Naive thymus-derived CD4-positive, alpha-beta T cell (primary cell): ENCODE data around the gene SRCAP. TPM values are rescaled to one million over a fixed set of nuclear protein-coding genes. Genes with fewer than 3 reads are reported as not detected.
A peak's percentile ranks its signal among the peaks of the same experiment; 100 is the strongest.

Source experiments
- ATAC-seq: fragments of 150-1000 bp; cut with Tn5 transposase; 2 replicates; pipeline ENCODE4 v1.10.0; 2021; ENCODE audit warnings: mild to moderate bottlenecking, moderate library complexity
- CTCF ChIA-PET: fragments of 350-600 bp; sonication (Branson Sonifier 250); formaldehyde crosslinking; loops from one replicate; lab custom pipeline; 2021; ENCODE audit warnings: antibody characterized with exemption; lab: Charles Lee
- POLR2A ChIA-PET: fragments of 350-600 bp; sonication (Branson Sonifier 250); formaldehyde crosslinking; loops from one replicate; lab custom pipeline; 2021; ENCODE audit warnings: antibody characterized with exemption, inconsistent platforms; lab: Charles Lee
- DNase-seq, 9 donors: peaks; one replicate each; pipeline versions ENCODE4 v3.0.0 to v3.0.0-alpha.2; 2020 to 2022; ENCODE audit warnings: mixed read lengths in 1 of 9
- H3K27ac ChIP-seq: one replicate; pipeline ENCODE4 v1.7.0; 2013; ENCODE audit warnings: mild to moderate bottlenecking, low read depth, low read length, moderate library complexity
- H3K27me3 ChIP-seq, 2 donors: one replicate each; pipeline ENCODE4 v1.7.0; 2013; ENCODE audit warnings: low read length in 2 of 2, mild to moderate bottlenecking in 2 of 2, moderate library complexity in 2 of 2; ENCODE audit not compliant: control insufficient read depth in 2 of 2, insufficient read depth in 2 of 2
- H3K36me3 ChIP-seq, 3 experiments: 1 replicate in 2 of 3; 2 replicates in 1 of 3; pipeline ENCODE4 v1.7.0; 2013; ENCODE audit warnings: low read length in 3 of 3, mild to moderate bottlenecking in 3 of 3, moderate library complexity in 1 of 3; ENCODE audit not compliant: insufficient read depth in 3 of 3, control insufficient read depth in 2 of 3
- H3K4me1 ChIP-seq, 2 donors: one replicate each; pipeline ENCODE4 v1.7.0; 2013; ENCODE audit warnings: low read length in 2 of 2, mild to moderate bottlenecking in 2 of 2, moderate library complexity in 1 of 2; ENCODE audit not compliant: control insufficient read depth in 2 of 2, insufficient read depth in 2 of 2
- H3K4me3 ChIP-seq: 2 replicates; pipeline ENCODE4 v1.7.0; 2013; ENCODE audit warnings: mild to moderate bottlenecking, low read length
- H3K9me3 ChIP-seq, 3 experiments: 1 replicate in 2 of 3; 2 replicates in 1 of 3; pipeline ENCODE4 v1.7.0; 2013; ENCODE audit warnings: low read length in 3 of 3; ENCODE audit not compliant: control insufficient read depth in 2 of 3
- H3K27ac Mint-ChIP-seq, 9 donors: one replicate each; pipeline ENCODE4 v1.8.0; 2020 to 2022; ENCODE audit warnings: mixed read lengths in 9 of 9, mild to moderate bottlenecking in 8 of 9, moderate library complexity in 5 of 9, inconsistent platforms in 2 of 9
- H3K27me3 Mint-ChIP-seq, 5 donors: one replicate each; pipeline ENCODE4 v1.8.0; 2021 to 2022; ENCODE audit warnings: mixed read lengths in 5 of 5, mild to moderate bottlenecking in 1 of 5
- H3K36me3 Mint-ChIP-seq, 5 donors: one replicate each; pipeline ENCODE4 v1.8.0; 2020 to 2022; ENCODE audit warnings: mixed read lengths in 5 of 5, mild to moderate bottlenecking in 3 of 5, inconsistent platforms in 1 of 5
- H3K4me1 Mint-ChIP-seq, 7 donors: one replicate each; pipeline ENCODE4 v1.8.0; 2020 to 2022; ENCODE audit warnings: mixed read lengths in 7 of 7, mild to moderate bottlenecking in 3 of 7, inconsistent platforms in 1 of 7
- H3K4me3 Mint-ChIP-seq, 10 donors: one replicate each; pipeline ENCODE4 v1.8.0; 2020 to 2022; ENCODE audit warnings: mild to moderate bottlenecking in 10 of 10, mixed read lengths in 10 of 10, moderate library complexity in 6 of 10, inconsistent platforms in 2 of 10
- H3K9me3 Mint-ChIP-seq, 11 donors: one replicate each; pipeline ENCODE4 v1.8.0; 2020 to 2022; ENCODE audit warnings: mixed read lengths in 11 of 11, mild to moderate bottlenecking in 4 of 11, inconsistent platforms in 1 of 11, moderate library complexity in 1 of 11
- intact Hi-C, 2 donors: fragments of 100-400 bp; cut with micrococcal nuclease; formaldehyde crosslinking; loops; one replicate each; pipeline ENCODE4 v1.15.1; 2023
- polyA plus RNA-seq, 2 donors: library from polyadenylated mRNA; unstranded; fragments of 300-500 nt; fragmentation: Illumina TruSeq; gene quantifications; one replicate each; pipeline ENCODE4 v1.2.3, GENCODE V29; 2021
- total RNA-seq, 6 experiments: library from RNA in 5 of 6; stranded (reverse) in 5 of 6; gene quantifications; 1 replicate in 5 of 6; 2 replicates in 1 of 6; pipeline ENCODE4 v1.2.3 and lab custom pipeline; 2021 to 2026

SRCAP gene
- total and polyA plus RNA-seq, 7 experiments from 2014 or later, result 11.8 to 111 (median 86.7) TPM

DNA sequence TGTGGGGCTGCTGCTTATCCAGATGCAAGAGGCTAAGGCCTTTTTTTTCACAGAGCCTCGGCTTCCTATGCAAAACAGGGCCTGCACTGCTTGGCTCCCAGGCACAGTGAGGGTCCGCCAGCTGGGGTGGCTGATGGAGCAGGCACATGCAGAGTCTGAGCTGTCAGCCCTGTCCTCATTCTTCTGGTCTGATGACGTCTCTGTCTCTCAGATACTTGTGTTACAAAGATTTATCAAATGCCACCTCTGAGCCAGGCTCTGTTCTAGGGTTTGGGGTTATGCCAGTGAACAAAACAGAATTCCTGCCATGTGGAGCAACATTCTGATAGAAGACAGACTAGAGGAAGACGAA, 67.9 kb downstream of the SRCAP start:
- no peaks in the 10 kb centered on the region for H3K27me3 ChIP-seq
- H3K4me1 ChIP-seq, result peaks cover 11 to 32% of the 10 kb centered on the region in 2 donors
- H3K4me1 Mint-ChIP-seq, result peaks cover 12 to 33% (median 19%) of the 10 kb centered on the region in 7 donors
- ChIA-PET CTCF (no interaction called here), POLR2A (interaction anchor here (0.9 to 1.3 kb wide), 2 partner anchors 14 to 43 kb away, joined by 4 read pairs; no protein-coding TSS in a partner anchor)
- DNase-seq, result no peak
- peaks cover 3 to 44% (median 18%) of the 10 kb centered on the region in 5 donors for H3K36me3 Mint-ChIP-seq
- H3K36me3 ChIP-seq, result peaks cover 29 to 97% (median 49%) of the 10 kb centered on the region in 3 experiments
- ATAC-seq, result no peak
- H3K27ac Mint-ChIP-seq, result peak overlapping the region in 1 of 9 donors; percentile 12
- H3K9me3 Mint-ChIP-seq, result no peaks in the 10 kb centered on the region
- no peak overlapping the region for H3K4me3 Mint-ChIP-seq
- no peaks in the 10 kb centered on the region for H3K9me3 ChIP-seq
- no peaks in the 10 kb centered on the region for H3K27me3 Mint-ChIP-seq
- H3K27ac ChIP-seq, result no peak overlapping the region
- intact Hi-C loops, result no loop called here
- no peak overlapping the region for H3K4me3 ChIP-seq

DNA sequence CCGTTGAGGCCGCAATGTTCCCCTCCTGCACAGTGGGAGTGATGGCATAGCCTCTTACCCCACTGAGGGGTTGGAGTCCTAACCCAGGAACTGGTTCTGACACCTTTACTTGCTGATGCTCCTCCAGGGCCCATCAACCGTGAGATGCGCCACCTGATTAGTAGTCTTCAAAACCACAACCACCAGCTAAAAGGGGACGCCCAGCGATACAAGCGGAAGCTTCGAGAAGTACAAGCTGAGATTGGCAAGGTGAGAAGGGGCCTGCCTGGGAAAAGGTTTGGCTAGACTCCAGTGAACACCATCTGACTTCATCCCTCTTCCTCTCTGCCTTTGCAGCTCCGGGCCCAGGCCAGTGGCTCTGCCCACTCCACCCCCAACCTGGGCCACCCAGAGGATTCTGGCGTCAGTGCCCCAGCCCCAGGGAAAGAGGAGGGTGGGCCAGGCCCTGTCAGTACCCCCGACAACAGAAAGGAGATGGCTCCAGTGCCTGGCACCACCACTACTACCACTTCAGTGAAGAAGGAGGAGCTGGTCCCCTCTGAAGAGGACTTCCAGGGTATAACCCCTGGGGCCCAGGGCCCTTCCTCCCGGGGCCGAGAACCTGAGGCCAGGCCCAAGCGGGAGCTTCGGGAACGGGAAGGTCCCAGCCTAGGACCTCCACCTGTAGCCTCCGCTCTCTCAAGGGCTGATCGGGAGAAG, 68.9 kb downstream of the SRCAP start:
- no peak overlapping the region for H3K27ac ChIP-seq
- ATAC-seq, result peak; percentile 60
- CTCF ChIA-PET, result interaction anchor here (0.6 kb wide), 1 partner anchor 130 kb away, joined by 3 read pairs; no protein-coding TSS in a partner anchor
- H3K27me3 ChIP-seq, result no peaks in the 10 kb centered on the region
- Mint-ChIP-seq H3K4me1 (peaks cover 14 to 30% (median 25%) of the 10 kb centered on the region in 7 donors), H3K27me3 (no peaks in the 10 kb centered on the region), H3K9me3 (no peaks in the 10 kb centered on the region), H3K4me3 (no peak overlapping the region), H3K27ac (no peak overlapping the region), H3K36me3 (peaks cover 3 to 49% (median 21%) of the 10 kb centered on the region in 5 donors)
- H3K9me3 ChIP-seq, result no peaks in the 10 kb centered on the region
- intact Hi-C loops, result no loop called here
- peaks cover 29 to 99% (median 54%) of the 10 kb centered on the region in 3 experiments for H3K36me3 ChIP-seq
- POLR2A ChIA-PET, result interaction anchor here (1.3 kb wide), 1 partner anchor 15 kb away, joined by 4 read pairs; no protein-coding TSS in a partner anchor
- H3K4me1 ChIP-seq, result peaks cover 7 to 28% of the 10 kb centered on the region in 2 donors
- no peak for DNase-seq
- H3K4me3 ChIP-seq, result no peak overlapping the region

DNA sequence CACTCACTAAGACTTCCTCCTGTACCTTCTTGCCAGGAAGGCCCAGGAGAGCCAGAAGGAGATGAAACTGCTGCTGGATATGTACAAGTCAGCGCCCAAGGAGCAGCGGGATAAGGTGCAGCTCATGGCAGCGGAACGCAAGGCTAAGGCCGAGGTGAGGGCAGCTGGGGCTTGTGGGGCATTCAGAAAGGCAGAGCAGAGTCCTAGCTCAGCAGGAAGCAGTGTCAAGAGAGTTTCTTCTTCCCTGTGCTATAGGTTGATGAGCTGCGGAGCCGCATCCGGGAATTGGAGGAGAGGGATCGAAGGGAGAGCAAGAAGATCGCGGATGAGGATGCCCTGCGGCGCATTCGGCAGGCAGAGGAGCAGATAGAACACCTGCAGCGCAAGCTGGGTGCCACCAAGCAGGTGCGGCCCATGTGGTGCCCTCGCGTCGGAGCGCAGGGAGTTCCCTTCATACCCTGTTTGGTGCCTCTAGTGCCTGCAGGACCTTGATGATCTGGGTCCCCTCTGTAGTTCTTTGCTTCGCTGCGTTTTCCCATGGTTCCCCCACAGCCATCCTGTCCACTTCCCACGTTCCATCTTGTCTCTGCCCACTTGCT, 69.7 kb downstream of the SRCAP start:
- H3K27ac ChIP-seq, result no peak overlapping the region
- peaks cover 10 to 27% (median 18%) of the 10 kb centered on the region in 7 donors for H3K4me1 Mint-ChIP-seq
- ATAC-seq (no peak), DNase-seq (no peak)
- peak overlapping the region in 3 of 9 donors; percentile 10 to 38 (median 14) for H3K27ac Mint-ChIP-seq
- H3K9me3 Mint-ChIP-seq, result no peaks in the 10 kb centered on the region
- peaks cover 29 to 99% (median 54%) of the 10 kb centered on the region in 3 experiments for H3K36me3 ChIP-seq
- H3K27me3 ChIP-seq, result no peaks in the 10 kb centered on the region
- no peak overlapping the region for H3K4me3 ChIP-seq
- ChIA-PET POLR2A (interaction anchor here (1.0 kb wide), 1 partner anchor 17 kb away, joined by 3 read pairs; no protein-coding TSS in a partner anchor), CTCF (no interaction called here)
- H3K9me3 ChIP-seq, result no peaks in the 10 kb centered on the region
- H3K4me1 ChIP-seq, result peaks cover 0 to 20% of the 10 kb centered on the region in 2 donors
- H3K36me3 Mint-ChIP-seq, result peaks cover 3 to 47% (median 21%) of the 10 kb centered on the region in 5 donors
- H3K27me3 Mint-ChIP-seq, result no peaks in the 10 kb centered on the region
- intact Hi-C loops, result no loop called here
- no peak overlapping the region for H3K4me3 Mint-ChIP-seq

DNA sequence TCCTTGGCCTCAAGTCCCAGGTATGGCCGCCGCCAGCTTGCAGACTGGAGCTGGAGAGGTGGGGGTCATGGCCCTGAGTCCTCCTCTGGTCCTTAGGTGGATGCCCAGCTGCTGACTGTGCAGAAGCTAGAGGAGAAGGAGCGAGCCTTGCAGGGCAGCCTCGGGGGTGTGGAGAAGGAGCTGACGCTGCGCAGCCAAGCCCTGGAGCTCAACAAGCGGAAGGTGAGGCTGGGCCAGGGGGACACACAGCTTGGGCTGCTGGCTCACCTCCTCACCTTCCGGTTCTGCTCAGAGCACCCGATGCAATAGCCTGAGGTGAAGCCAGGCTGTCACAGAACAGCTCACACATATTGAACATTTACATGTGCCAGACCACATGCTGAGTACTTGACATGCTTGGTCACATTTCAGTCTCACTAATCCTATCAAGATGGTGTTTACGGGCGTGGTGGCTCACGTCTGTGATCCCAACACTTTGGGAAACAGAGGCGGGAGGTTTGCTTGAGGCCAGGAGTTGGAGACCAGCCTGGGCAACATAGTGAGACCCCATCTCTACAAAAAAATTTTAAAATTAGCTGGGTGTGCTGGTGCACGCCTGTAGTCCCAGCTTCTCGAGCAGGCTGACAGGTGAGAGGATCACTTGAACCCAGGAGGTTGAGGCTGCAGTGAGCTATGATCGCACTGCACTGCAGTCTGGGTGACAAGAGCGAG, 70.6 kb downstream of the SRCAP start:
- intact Hi-C loops, result no loop called here
- Mint-ChIP-seq H3K4me3 (no peak overlapping the region), H3K27ac (no peak overlapping the region), H3K9me3 (no peaks in the 10 kb centered on the region), H3K36me3 (peaks cover 3 to 45% (median 21%) of the 10 kb centered on the region in 5 donors), H3K4me1 (peaks cover 9 to 23% (median 15%) of the 10 kb centered on the region in 7 donors), H3K27me3 (no peaks in the 10 kb centered on the region)
- Histone ChIP-seq H3K36me3 (peaks cover 21 to 99% (median 51%) of the 10 kb centered on the region in 3 experiments), H3K27ac (no peak overlapping the region), H3K9me3 (no peaks in the 10 kb centered on the region), H3K27me3 (no peaks in the 10 kb centered on the region), H3K4me1 (peaks cover 0 to 18% of the 10 kb centered on the region in 2 donors), H3K4me3 (no peak overlapping the region)
- no peak for ATAC-seq
- ChIA-PET CTCF (no interaction called here), POLR2A (interaction anchor here (0.5 to 1.0 kb wide), 5 partner anchors 11 to 536 kb away, joined by 3 read pairs; partner anchors contain the start of gene PHKG2)
- DNase-seq, result no peak

DNA sequence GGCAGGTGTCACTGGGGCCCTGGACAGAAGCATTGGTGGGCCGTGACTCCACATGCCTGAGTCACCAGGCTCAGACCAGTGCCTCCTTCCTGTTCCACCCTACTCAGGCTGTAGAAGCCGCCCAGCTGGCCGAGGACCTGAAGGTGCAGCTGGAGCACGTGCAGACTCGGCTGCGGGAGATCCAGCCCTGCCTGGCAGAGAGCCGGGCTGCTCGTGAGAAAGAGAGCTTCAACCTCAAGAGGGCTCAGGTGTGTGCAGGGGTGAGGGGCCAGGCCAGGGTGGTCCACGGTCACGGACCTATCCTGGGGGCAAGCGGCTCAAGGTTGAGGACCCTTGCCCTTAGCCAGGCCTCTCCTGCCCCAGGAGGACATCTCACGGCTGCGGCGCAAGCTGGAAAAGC, 72.8 kb downstream of the SRCAP start:
- peaks cover 11 to 34% (median 19%) of the 10 kb centered on the region in 7 donors for H3K4me1 Mint-ChIP-seq
- DNase-seq (no peak), ATAC-seq (no peak)
- Histone ChIP-seq H3K9me3 (no peaks in the 10 kb centered on the region), H3K27ac (no peak overlapping the region), H3K4me3 (no peak overlapping the region), H3K27me3 (no peaks in the 10 kb centered on the region), H3K4me1 (peaks cover 0 to 15% of the 10 kb centered on the region in 2 donors), H3K36me3 (peaks cover 7 to 78% (median 29%) of the 10 kb centered on the region in 3 experiments)
- ChIA-PET POLR2A (interaction anchor here (1.6 kb wide), 1 partner anchor 24 kb away, joined by 5 read pairs; the partner anchor contains the start of gene PHKG2), CTCF (no interaction called here)
- H3K27me3 Mint-ChIP-seq, result peaks cover 0 to under 1% (median 0%) of the 10 kb centered on the region in 5 donors
- no peaks in the 10 kb centered on the region for H3K9me3 Mint-ChIP-seq
- H3K27ac Mint-ChIP-seq, result peak overlapping the region in 1 of 9 donors; percentile 31
- peaks cover 0 to 31% (median 12%) of the 10 kb centered on the region in 5 donors for H3K36me3 Mint-ChIP-seq
- H3K4me3 Mint-ChIP-seq, result no peak overlapping the region
- intact Hi-C loops, result no loop called here

DNA sequence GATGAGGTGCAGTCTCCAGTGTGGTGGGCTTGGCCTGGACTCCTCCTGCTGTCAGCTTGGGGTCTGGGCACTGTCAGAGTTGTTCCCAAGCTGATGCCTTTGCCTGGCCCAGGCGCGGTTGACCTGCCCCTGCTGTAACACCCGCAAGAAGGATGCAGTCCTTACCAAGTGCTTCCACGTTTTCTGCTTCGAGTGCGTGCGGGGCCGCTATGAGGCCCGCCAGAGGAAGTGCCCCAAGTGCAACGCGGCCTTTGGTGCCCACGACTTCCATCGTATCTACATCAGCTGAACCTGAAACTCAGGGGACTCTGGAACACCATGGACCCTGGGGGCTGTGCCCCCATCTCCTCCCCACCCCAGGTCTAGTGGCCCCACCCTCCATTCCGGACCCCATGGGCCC, 74.9 kb downstream of the SRCAP start:
- peaks cover 0 to 57% (median 17%) of the 10 kb centered on the region in 3 experiments for H3K36me3 ChIP-seq
- DNase-seq (no peak), ATAC-seq (no peak)
- Mint-ChIP-seq H3K4me1 (peaks cover 15 to 43% (median 25%) of the 10 kb centered on the region in 7 donors), H3K36me3 (peaks cover 0 to 25% (median 7%) of the 10 kb centered on the region in 5 donors), H3K27me3 (peaks cover 0 to 5% (median 0%) of the 10 kb centered on the region in 5 donors), H3K4me3 (no peak overlapping the region), H3K27ac (peak overlapping the region in 2 of 9 donors; percentile 71 to 89), H3K9me3 (no peaks in the 10 kb centered on the region)
- no peaks in the 10 kb centered on the region for H3K9me3 ChIP-seq
- ChIA-PET CTCF (no interaction called here), POLR2A (interaction anchor here (1.5 to 2.6 kb wide), 2 partner anchors 26 to 32 kb away, joined by 5 to 8 read pairs; no protein-coding TSS in a partner anchor)
- no peaks in the 10 kb centered on the region for H3K27me3 ChIP-seq
- intact Hi-C loops, result no loop called here
- no peak overlapping the region for H3K27ac ChIP-seq
- H3K4me3 ChIP-seq, result no peak overlapping the region
- H3K4me1 ChIP-seq, result peaks cover 0 to 4% of the 10 kb centered on the region in 2 donors
